Adrenal gland (tissue), 5 donors: ENCODE data around the gene MAPT.

Experiments
- POLR2A ChIP-seq, 2 donors: fragments of 450-650 bp; IDR thresholded peaks; one replicate each; pipeline ENCODE4 v1.6.1; 2017; ENCODE audit warnings: antibody characterized with exemption in 2 of 2, mild to moderate bottlenecking in 2 of 2, moderate library complexity in 1 of 2
- TF ChIP-seq, protein P1 (sequence below), 6 experiments: fragments of 450-650 bp in 4 of 6; fragments of 200-600 bp in 2 of 6; sonication (generic) in 1 of 6; IDR thresholded peaks; 1 replicate in 5 of 6; 2 replicates in 1 of 6; pipeline versions ENCODE4 v1.5.1 to v1.8.0; 2016 to 2021; ENCODE audit warnings: antibody characterized with exemption in 6 of 6, mild to moderate bottlenecking in 2 of 6, moderate library complexity in 1 of 6
- donor health status: DM: no; HTN: no; CAD: no.

GRCh38 chr17:45906237-45906636, 11.9 kb downstream of the MAPT start:
- TF ChIP-seq, protein P1, sequence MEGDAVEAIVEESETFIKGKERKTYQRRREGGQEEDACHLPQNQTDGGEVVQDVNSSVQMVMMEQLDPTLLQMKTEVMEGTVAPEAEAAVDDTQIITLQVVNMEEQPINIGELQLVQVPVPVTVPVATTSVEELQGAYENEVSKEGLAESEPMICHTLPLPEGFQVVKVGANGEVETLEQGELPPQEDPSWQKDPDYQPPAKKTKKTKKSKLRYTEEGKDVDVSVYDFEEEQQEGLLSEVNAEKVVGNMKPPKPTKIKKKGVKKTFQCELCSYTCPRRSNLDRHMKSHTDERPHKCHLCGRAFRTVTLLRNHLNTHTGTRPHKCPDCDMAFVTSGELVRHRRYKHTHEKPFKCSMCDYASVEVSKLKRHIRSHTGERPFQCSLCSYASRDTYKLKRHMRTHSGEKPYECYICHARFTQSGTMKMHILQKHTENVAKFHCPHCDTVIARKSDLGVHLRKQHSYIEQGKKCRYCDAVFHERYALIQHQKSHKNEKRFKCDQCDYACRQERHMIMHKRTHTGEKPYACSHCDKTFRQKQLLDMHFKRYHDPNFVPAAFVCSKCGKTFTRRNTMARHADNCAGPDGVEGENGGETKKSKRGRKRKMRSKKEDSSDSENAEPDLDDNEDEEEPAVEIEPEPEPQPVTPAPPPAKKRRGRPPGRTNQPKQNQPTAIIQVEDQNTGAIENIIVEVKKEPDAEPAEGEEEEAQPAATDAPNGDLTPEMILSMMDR (IDR thresholded peaks at IDR 0.05), result no peak
- no peak for TF ChIP-seq POLR2A (IDR thresholded peaks at IDR 0.05)
